ENCODE data around the gene ASB2. TPM values are rescaled to one million over a fixed set of nuclear protein-coding genes. Genes with fewer than 3 reads are reported as not detected.
A peak's percentile ranks its signal among the peaks of the same experiment; 100 is the strongest.

The ASB2 gene
- total and polyA plus RNA-seq, 2 of the 13 experiments (the other 11 are each of a cell fraction or from before 2014, with no cell fraction given): 0.82 to 4.1 TPM

DNA sequence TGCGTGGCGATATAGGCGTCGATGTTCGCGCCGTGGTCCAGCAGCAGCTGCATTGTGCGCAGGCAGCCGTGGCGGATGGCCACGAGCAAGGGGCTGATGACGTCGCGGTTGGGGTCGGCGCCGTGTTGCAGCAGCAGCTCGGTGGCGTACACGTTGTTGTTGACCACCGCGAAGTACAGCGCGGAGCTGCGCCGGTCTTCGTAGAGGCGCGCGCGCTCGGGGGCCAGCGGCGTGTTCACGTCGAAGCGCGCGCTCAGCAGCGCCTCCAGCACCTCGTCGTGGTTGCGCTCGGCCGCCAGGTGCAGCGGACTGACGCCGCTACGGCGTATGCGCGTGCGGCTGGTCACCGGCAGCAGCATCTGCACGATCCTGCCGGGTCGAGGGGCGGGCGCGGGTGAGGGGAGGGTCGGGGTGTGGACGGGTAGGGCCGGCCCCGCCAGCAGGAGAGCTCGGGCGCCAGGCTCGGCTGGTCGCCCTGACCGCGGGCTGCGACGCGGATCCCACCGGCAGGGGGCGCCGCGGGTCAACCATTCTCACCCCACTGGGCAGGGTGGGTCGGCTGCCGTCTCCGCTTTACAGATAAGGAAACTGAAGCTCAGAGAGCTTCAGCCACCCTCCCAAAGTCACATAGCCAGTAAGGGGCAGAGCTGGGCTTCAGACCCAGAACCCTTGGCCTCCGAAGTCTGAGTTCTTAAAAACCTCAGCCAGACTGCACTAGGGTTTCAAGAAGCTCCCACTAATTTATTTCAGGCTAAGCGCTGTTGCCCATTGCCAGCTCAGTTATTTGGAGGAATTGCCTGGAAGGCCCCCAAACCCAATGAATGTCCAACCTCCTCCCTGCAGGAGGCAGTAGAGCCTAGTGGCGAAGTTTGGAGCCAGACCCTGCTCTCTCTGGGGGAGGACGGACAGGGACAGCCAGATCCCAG, 36.8 kb downstream of the ASB2 start (continued):
- TF ChIP-seq, protein P1, sequence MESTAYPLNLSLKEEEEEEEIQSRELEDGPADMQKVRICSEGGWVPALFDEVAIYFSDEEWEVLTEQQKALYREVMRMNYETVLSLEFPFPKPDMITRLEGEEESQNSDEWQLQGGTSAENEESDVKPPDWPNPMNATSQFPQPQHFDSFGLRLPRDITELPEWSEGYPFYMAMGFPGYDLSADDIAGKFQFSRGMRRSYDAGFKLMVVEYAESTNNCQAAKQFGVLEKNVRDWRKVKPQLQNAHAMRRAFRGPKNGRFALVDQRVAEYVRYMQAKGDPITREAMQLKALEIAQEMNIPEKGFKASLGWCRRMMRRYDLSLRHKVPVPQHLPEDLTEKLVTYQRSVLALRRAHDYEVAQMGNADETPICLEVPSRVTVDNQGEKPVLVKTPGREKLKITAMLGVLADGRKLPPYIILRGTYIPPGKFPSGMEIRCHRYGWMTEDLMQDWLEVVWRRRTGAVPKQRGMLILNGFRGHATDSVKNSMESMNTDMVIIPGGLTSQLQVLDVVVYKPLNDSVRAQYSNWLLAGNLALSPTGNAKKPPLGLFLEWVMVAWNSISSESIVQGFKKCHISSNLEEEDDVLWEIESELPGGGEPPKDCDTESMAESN (CRISPR knock-in tag; conservative IDR thresholded peaks at IDR 0.05): peak; percentile 55; the same call in 1 of the 2 replicates
- TF ChIP-seq SRY (CRISPR knock-in tag; IDR thresholded peaks at IDR 0.05): 0 out of 2 replicates have a peak, but pooled peaks have one; percentile 12

DNA sequence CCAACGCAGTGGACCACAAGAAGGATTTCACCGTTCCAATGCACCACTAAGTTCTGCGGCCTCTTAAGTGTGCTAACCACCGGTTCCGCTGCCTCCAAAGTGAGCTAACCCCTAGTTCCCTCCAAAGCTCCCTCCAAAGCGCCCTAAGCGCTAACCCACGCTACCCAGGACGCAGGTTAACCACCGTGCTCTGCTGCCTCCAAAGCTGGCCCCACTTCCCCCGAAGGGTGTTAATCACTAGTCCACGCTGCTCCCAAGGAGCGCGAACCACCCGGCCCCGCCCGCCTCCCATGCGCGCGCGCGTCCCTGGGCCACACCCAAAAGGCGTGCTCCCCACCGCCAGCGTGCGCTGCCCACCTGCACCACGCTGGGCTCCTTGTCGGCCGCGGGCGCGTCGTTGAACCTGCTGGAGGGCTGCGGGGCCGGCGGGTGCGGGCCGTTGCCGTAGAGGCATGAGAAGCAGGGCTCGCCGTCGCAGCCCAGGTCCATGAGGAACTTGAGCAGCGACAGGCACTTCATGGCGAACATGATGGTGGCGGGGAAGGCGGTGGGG, 37.5 kb downstream of the ASB2 start:
- Histone ChIP-seq H3K4me3 (replicated peaks in 1 of 3; ENCODE audit: insufficient read depth in 1 of 3, low read depth in 2 of 3, low read length in 3 of 3) (no peak overlapping the region), H4K20me1 (ENCODE audit: insufficient read depth, low read length) (no peaks in the 10 kb centered on the region), H3K36me3 (replicated peaks in 1 of 2; ENCODE audit: control insufficient read depth in 1 of 2, insufficient read depth in 2 of 2, low read length in 2 of 2) (no peaks in the 10 kb centered on the region), H3K9ac (ENCODE audit: insufficient read depth, low read depth, low read length) (no peak overlapping the region), H2AFZ (ENCODE audit: low read length) (no peak overlapping the region), H3K9me3 (ENCODE audit: low read length) (no peaks in the 10 kb centered on the region), H3K79me2 (ENCODE audit: insufficient read depth, low read length) (no peaks in the 10 kb centered on the region), H3K4me2 (ENCODE audit: low read depth, low read length) (no peak overlapping the region), H3K27me3 (ENCODE audit: control insufficient read depth in 1 of 2, insufficient read depth in 2 of 2, low read length in 2 of 2) (no peaks in the 10 kb centered on the region; a peak in 1 of 5 replicates), H3K4me1 (ENCODE audit: insufficient read depth, low read length) (peaks cover 24% of the 10 kb centered on the region), H3K27ac (ENCODE audit: extremely low read length, insufficient read depth, low read length) (no peak overlapping the region)
- POLR2A ChIA-PET: interaction anchor here (1.0 to 3.9 kb wide), 6 partner anchors 14 to 65 kb away, joined by 5 to 25 read pairs (median 6); no protein-coding TSS in a partner anchor
- 93% methylated on average over 44 of the region's 46 CpGs for WGBS (ENCODE audit: low lambda C conversion rate)
- in situ Hi-C loops (cut with HindIII; ENCODE audit: extremely low pct_ligation_motif_present, low pct_unique_long_range_greater_than_20kb) (loop anchor here (5.0 kb wide), 1 partner anchor 33 kb away; no protein-coding TSS in a partner anchor), intact Hi-C loops (cut with micrococcal nuclease; ENCODE audit: unreplicated experiment) (loop anchor here (1.0 kb wide), 1 partner anchor 31 kb away; no protein-coding TSS in a partner anchor)
- CTCF ChIA-PET (ENCODE audit: low intra/inter-chr PET ratio, low total read pairs): interaction anchor here (1.1 to 3.2 kb wide), 4 partner anchors 32 to 198 kb away, joined by 4 to 51 read pairs (median 10); no protein-coding TSS in a partner anchor
- ATAC-seq: no peak
- TF ChIP-seq, protein P2, sequence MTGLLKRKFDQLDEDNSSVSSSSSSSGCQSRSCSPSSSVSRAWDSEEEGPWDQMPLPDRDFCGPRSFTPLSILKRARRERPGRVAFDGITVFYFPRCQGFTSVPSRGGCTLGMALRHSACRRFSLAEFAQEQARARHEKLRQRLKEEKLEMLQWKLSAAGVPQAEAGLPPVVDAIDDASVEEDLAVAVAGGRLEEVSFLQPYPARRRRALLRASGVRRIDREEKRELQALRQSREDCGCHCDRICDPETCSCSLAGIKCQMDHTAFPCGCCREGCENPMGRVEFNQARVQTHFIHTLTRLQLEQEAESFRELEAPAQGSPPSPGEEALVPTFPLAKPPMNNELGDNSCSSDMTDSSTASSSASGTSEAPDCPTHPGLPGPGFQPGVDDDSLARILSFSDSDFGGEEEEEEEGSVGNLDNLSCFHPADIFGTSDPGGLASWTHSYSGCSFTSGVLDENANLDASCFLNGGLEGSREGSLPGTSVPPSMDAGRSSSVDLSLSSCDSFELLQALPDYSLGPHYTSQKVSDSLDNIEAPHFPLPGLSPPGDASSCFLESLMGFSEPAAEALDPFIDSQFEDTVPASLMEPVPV (CRISPR knock-in tag; IDR thresholded peaks at IDR 0.05): no peak
- TF ChIP-seq RCOR2 (CRISPR knock-in tag; IDR thresholded peaks at IDR 0.05) (no peak), CEBPB (IDR thresholded peaks at IDR 0.05; ENCODE audit: borderline replicate concordance, low read depth, low read length) (no peak), ZNF460 (CRISPR knock-in tag; IDR thresholded peaks at IDR 0.05; ENCODE audit: borderline replicate concordance) (no peak), GPN1 (CRISPR knock-in tag; IDR thresholded peaks at IDR 0.05; ENCODE audit: borderline replicate concordance) (no peak)
- no peak for FAIRE-seq
- DNase-seq (ENCODE audit: low spot score): no peak
- BruUV-seq (replicated peaks): no TSS peak
